Gastrocnemius medialis (tissue), 4 donors: ENCODE measurements around the gene KCNC3. TPM values are rescaled to one million over a fixed set of nuclear protein-coding genes. Genes with fewer than 3 reads are reported as not detected.

ENCODE experiments used
- ATAC-seq, 2 donors: fragments of 150-250 bp; one replicate each; pipeline ENCODE4 v1.9.1; 2016
- DNase-seq, 2 donors: peaks; one replicate each; pipeline ENCODE4 v3.0.0-alpha.2; 2019
- H3K27ac ChIP-seq, 4 donors: fragments of 200-600 bp; sonication (generic); 1 replicate in 1 of 4; 2 replicates in 3 of 4; pipeline ENCODE4 v1.5.1; 2016 to 2018; ENCODE audit warnings: mild to moderate bottlenecking in 2 of 4, moderate library complexity in 1 of 4
- H3K27me3 ChIP-seq, 3 donors: fragments of 200-600 bp; sonication (generic) in 2 of 3; 1 replicate in 1 of 3; 2 replicates in 2 of 3; pipeline versions ENCODE4 v1.5.1 to v1.6.0; 2016 to 2019; ENCODE audit warnings: mild to moderate bottlenecking in 1 of 3, moderate library complexity in 1 of 3
- H3K36me3 ChIP-seq, 2 donors: fragments of 200-600 bp; sonication (generic) in 1 of 2; one replicate each; pipeline ENCODE4 v1.5.1; 2017 to 2018
- H3K4me1 ChIP-seq, 2 donors: fragments of 200-600 bp; sonication (generic) in 1 of 2; one replicate each; pipeline ENCODE4 v1.5.1; 2016 to 2017; ENCODE audit warnings: mild to moderate bottlenecking in 2 of 2
- H3K4me3 ChIP-seq, 4 donors: fragments of 200-600 bp; sonication (generic) in 3 of 4; 1 replicate in 1 of 4; 2 replicates in 3 of 4; pipeline ENCODE4 v1.5.1; 2016 to 2019; ENCODE audit warnings: mild to moderate bottlenecking in 2 of 4
- H3K9me3 ChIP-seq, 3 donors: fragments of 200-600 bp; sonication (generic) in 2 of 3; 1 replicate in 1 of 3; 2 replicates in 2 of 3; pipeline ENCODE4 v1.5.1; 2016 to 2019
- CTCF ChIP-seq, 5 experiments: fragments of 450-650 bp in 3 of 5; fragments of 200-600 bp in 2 of 5; sonication (generic) in 2 of 5; IDR thresholded peaks in 4 of 5; conservative IDR thresholded peaks in 1 of 5; 1 replicate in 4 of 5; 2 replicates in 1 of 5; pipeline ENCODE4 v1.5.1; 2016 to 2019; ENCODE audit warnings: antibody characterized with exemption in 5 of 5, mild to moderate bottlenecking in 3 of 5, moderate library complexity in 3 of 5
- POLR2A ChIP-seq, 2 donors: fragments of 450-650 bp; IDR thresholded peaks; one replicate each; pipeline ENCODE4 v1.6.1; 2017; ENCODE audit warnings: antibody characterized with exemption in 2 of 2, mild to moderate bottlenecking in 2 of 2, moderate library complexity in 2 of 2
- in situ Hi-C, 4 donors: fragments of 200-750 bp; cut with MboI; loops; one replicate each; pipeline versions ENCODE4 v1.15.0 to v1.8.0; 2017; ENCODE audit warnings: low sequenced_read_pairs in 4 of 4
- intact Hi-C: fragments of 100-400 bp; cut with DNase I; formaldehyde crosslinking; loops from one replicate; pipeline ENCODE4 v1.15.1; 2023; ENCODE audit warnings: low total_unique reads
- total RNA-seq, 4 donors: library from RNA; depleted of rRNA; stranded (reverse); fragments of >200 nt; gene quantifications; one replicate each; pipeline versions ENCODE4 v1.1.0 to v1.2.3, GENCODE V29; 2016

Gene KCNC3
- total RNA-seq: 1 to 10 TPM in 1 of 4 donors, under 1 TPM in 3; 0.25 to 1.4 (median 0.53) TPM

- intact Hi-C loops: loop anchor here (1.0 kb wide), 1 partner anchor 304 kb away; the partner anchor contains the start of gene VRK3
- TF ChIP-seq CTCF (IDR thresholded peaks at IDR 0.05 in 4 of 5, conservative IDR thresholded peaks at IDR 0.05 in 1 of 5) (no peak), POLR2A (IDR thresholded peaks at IDR 0.05) (peak; percentile 86)
Observed at GRCh38 chr19:50329146-50329925, at the start of gene KCNC3. Gene KCNC3 (minus strand): TSS chr19:50329377. CDS start chr19:50329082, 295 bp downstream.

GRCh38 chr19:50378863-50379236 is 49.7 kb upstream of the KCNC3 start:
- Histone ChIP-seq H3K36me3 (peaks cover 0 to 53% of the 10 kb centered on the region in 2 donors), H3K27ac (no peak overlapping the region), H3K9me3 (no peaks in the 10 kb centered on the region), H3K4me1 (peaks cover 5 to 11% of the 10 kb centered on the region in 2 donors), H3K27me3 (no peaks in the 10 kb centered on the region), H3K4me3 (no peak overlapping the region)
- DNase-seq (no peak), ATAC-seq (no peak)
- intact Hi-C loops (loop anchor here (5.0 kb wide), 1 partner anchor 988 kb away; the partner anchor contains the start of genes CLDND2 and ETFB), in situ Hi-C loops (no loop called here)
- TF ChIP-seq POLR2A (IDR thresholded peaks at IDR 0.05) (no peak), CTCF (IDR thresholded peaks at IDR 0.05 in 4 of 5, conservative IDR thresholded peaks at IDR 0.05 in 1 of 5) (no peak)

More at GRCh38 chr19:50329146-50329925, at the start of gene KCNC3:
- in situ Hi-C loops: no loop called here
- no peaks in the 10 kb centered on the region for H3K9me3 ChIP-seq
- ATAC-seq (peak; percentile 77 to 78), DNase-seq (peak; percentile 100)
- H3K4me1 ChIP-seq: peaks cover 38 to 45% of the 10 kb centered on the region in 2 donors
- H3K27ac ChIP-seq: peak within 1 kb of the TSS; percentile 79 to 94 (median 90)
- peaks cover 18 to 29% (median 23%) of the 10 kb centered on the region in 3 donors for H3K27me3 ChIP-seq
- H3K4me3 ChIP-seq: peak within 1 kb of the TSS; percentile 52 to 61 (median 55)
- no peaks in the 10 kb centered on the region for H3K36me3 ChIP-seq

GRCh38 chr19:50378169-50378862 is 49.1 kb upstream of the KCNC3 start:
- in situ Hi-C loops (no loop called here), intact Hi-C loops (loop anchor here (5.0 kb wide), 1 partner anchor 989 kb away; the partner anchor contains the start of genes CLDND2 and ETFB)
- H3K36me3 ChIP-seq: peaks cover 0 to 53% of the 10 kb centered on the region in 2 donors
- H3K27ac ChIP-seq: no peak overlapping the region
- H3K27me3 ChIP-seq: no peaks in the 10 kb centered on the region
- TF ChIP-seq POLR2A (IDR thresholded peaks at IDR 0.05): no peak
- no peak for TF ChIP-seq CTCF (IDR thresholded peaks at IDR 0.05 in 4 of 5, conservative IDR thresholded peaks at IDR 0.05 in 1 of 5)
- no peak for DNase-seq
- H3K4me3 ChIP-seq: no peak overlapping the region
- no peak for ATAC-seq
- H3K9me3 ChIP-seq: no peaks in the 10 kb centered on the region
- peaks cover 5 to 8% of the 10 kb centered on the region in 2 donors for H3K4me1 ChIP-seq

GRCh38 chr19:50377517-50377916 is 48.3 kb upstream of the KCNC3 start:
- Histone ChIP-seq H3K9me3 (no peaks in the 10 kb centered on the region), H3K27me3 (no peaks in the 10 kb centered on the region), H3K27ac (peak overlapping the region in 1 of 4 donors; percentile 95), H3K36me3 (peaks cover 0 to 50% of the 10 kb centered on the region in 2 donors), H3K4me1 (peaks cover 8 to 11% of the 10 kb centered on the region in 2 donors), H3K4me3 (no peak overlapping the region)
- in situ Hi-C loops: no loop called here
- TF ChIP-seq CTCF (IDR thresholded peaks at IDR 0.05 in 4 of 5, conservative IDR thresholded peaks at IDR 0.05 in 1 of 5) (no peak), POLR2A (IDR thresholded peaks at IDR 0.05) (no peak)
- intact Hi-C loops: loop anchor here (2.0 to 5.0 kb wide), 3 partner anchors 51 to 990 kb away; partner anchors contain the start of genes CLDND2, ETFB and JOSD2
- DNase-seq: no peak
- ATAC-seq: no peak
